IgD-negative memory B cell (primary cell): ENCODE results near the gene SPINDOC. TPM values are rescaled to one million over a fixed set of nuclear protein-coding genes. Genes with fewer than 3 reads are reported as not detected.
A peak's percentile ranks its signal among the peaks of the same experiment; 100 is the strongest.

Experiments used
- H3K27ac Mint-ChIP-seq, 3 donors: one replicate each; pipeline ENCODE4 v1.8.0; 2020 to 2022; ENCODE audit warnings: mild to moderate bottlenecking in 3 of 3, mixed read lengths in 3 of 3, moderate library complexity in 1 of 3
- H3K27me3 Mint-ChIP-seq: one replicate; pipeline ENCODE4 v1.8.0; 2021; ENCODE audit warnings: mixed read lengths
- H3K36me3 Mint-ChIP-seq: one replicate; pipeline ENCODE4 v1.8.0; 2020; ENCODE audit warnings: mild to moderate bottlenecking, mixed read lengths
- H3K4me1 Mint-ChIP-seq, 3 donors: one replicate each; pipeline ENCODE4 v1.8.0; 2020 to 2022; ENCODE audit warnings: mixed read lengths in 3 of 3, mild to moderate bottlenecking in 1 of 3
- H3K4me3 Mint-ChIP-seq, 4 donors: one replicate each; pipeline ENCODE4 v1.8.0; 2020 to 2022; ENCODE audit warnings: mild to moderate bottlenecking in 4 of 4, mixed read lengths in 4 of 4, moderate library complexity in 3 of 4
- H3K9me3 Mint-ChIP-seq, 3 donors: one replicate each; pipeline ENCODE4 v1.8.0; 2020 to 2021; ENCODE audit warnings: mixed read lengths in 3 of 3, mild to moderate bottlenecking in 1 of 3
- polyA plus RNA-seq: library from polyadenylated mRNA; unstranded; fragments of 300-500 nt; fragmentation: Illumina TruSeq; gene quantifications from one replicate; pipeline ENCODE4 v1.2.3, GENCODE V29; 2021

Gene SPINDOC
- polyA plus RNA-seq, 1 donor from 2014 or later: 0.94 TPM

DNA sequence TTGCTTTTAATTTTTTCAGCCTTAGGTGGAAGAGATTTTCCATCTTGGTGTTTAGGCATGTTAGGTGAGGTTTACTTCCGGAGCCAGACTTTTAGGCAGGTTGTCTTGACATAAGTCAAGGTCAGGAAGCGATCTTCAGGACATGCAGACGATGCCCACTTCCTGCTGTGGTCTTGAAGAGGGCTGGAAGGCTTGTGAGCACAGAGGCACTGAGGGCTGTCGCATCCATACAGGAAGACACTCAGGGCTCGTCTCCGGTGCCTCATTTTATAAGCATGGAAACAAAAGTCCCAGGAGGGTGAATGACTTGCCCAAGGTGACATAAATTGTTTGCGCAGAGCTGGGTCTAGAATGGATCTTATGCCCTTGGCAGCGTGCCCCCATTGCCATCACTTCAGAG lies 56.4 kb downstream of the SPINDOC start:
- peak overlapping the region in 2 of 4 donors; percentile 23 to 63 for H3K4me3 Mint-ChIP-seq
- peak overlapping the region in 2 of 3 donors; percentile 53 to 76 for H3K27ac Mint-ChIP-seq
- peaks cover 43 to 58% (median 54%) of the 10 kb centered on the region in 3 donors for H3K4me1 Mint-ChIP-seq
- H3K27me3 Mint-ChIP-seq: no peaks in the 10 kb centered on the region
- peaks cover 2% of the 10 kb centered on the region for H3K36me3 Mint-ChIP-seq
- no peaks in the 10 kb centered on the region for H3K9me3 Mint-ChIP-seq

DNA sequence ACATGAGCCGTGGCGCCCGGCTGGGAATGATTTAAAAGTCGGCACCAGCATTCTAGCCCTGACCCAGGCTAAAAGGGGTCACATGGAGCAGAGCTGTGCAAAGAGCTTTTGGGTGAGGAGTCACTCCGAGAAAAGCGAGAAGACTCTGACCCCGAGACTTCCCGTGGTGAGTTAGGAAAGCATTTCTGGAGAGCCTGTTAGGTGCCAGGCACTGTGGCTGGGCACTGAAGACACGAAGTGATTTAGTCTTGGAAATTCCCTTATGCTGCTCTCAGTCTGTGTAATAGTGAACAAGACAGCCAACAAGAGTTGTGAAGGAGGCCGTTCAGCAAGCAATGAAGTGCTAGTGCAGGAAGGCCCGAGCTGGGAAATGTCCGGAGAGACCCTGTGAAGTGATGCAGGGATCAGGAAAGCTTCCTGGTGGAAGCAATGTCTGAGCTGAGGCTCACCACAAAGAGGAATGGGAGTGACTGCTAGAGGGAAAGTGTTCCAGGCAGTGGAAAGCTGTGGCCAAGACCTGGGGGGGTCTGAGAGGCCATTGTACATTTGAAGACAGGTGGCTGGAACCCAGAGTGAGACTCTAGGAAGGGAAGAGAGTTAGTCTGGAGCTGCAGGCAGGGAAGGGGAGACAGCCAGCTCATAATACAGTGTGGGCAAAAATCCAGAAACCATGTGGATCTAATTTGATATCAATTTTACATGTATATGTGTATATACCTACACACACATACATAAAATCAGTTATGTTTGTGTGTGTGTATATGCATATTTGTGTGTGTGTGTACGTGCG lies 57.3 kb downstream of the SPINDOC start:
- Mint-ChIP-seq H3K27ac (peak overlapping the region in 1 of 3 donors; percentile 1), H3K9me3 (no peaks in the 10 kb centered on the region), H3K27me3 (no peaks in the 10 kb centered on the region), H3K4me1 (peaks cover 45 to 56% (median 54%) of the 10 kb centered on the region in 3 donors), H3K36me3 (peaks cover 2% of the 10 kb centered on the region), H3K4me3 (peak overlapping the region in 2 of 4 donors; percentile 12 to 32)

DNA sequence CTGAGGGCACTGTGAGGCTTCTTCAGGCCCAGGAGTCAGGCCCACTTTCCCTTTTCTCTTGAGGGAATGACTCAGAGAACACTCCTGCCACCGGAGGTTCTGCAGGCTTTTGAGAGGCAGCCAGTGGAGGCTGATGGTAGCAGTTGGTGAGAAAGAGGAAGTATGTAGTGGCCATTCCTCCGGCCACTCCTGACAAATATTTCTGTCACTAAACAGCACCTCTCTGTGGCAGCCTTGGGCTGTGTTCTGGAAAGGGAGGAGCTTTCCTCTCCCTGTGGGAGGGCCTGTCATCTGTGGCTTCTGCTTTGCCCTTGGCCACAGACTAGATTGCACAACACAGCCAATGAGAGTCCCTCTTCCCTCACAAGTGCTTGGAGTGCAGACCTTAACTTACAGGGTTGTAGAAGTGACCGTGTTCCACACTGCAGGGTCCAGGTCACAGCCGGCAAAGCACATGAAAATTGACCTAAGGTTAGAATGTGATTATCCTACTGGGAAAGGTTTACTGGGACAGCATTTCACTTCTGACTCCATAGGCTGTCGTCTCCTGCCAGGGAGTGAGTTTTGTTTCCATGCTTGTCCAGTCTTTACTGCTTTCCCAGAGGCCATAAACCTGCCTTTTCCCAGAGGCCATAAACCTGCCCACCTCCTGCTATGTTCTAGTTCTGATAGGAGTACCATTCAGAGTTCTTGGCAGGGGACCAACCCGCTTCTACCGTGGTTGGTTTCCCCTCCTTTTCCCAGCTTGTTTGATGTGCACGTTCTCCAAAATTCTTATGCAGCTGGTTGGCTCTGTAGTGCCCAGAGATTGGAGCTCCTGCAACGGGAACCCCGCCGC lies 58.9 kb downstream of the SPINDOC start:
- Mint-ChIP-seq H3K4me1 (peaks cover 37 to 45% (median 41%) of the 10 kb centered on the region in 3 donors), H3K9me3 (no peaks in the 10 kb centered on the region), H3K27me3 (no peaks in the 10 kb centered on the region), H3K36me3 (peaks cover 2% of the 10 kb centered on the region), H3K4me3 (peak overlapping the region in 2 of 4 donors; percentile 5 to 60), H3K27ac (no peak overlapping the region)

DNA sequence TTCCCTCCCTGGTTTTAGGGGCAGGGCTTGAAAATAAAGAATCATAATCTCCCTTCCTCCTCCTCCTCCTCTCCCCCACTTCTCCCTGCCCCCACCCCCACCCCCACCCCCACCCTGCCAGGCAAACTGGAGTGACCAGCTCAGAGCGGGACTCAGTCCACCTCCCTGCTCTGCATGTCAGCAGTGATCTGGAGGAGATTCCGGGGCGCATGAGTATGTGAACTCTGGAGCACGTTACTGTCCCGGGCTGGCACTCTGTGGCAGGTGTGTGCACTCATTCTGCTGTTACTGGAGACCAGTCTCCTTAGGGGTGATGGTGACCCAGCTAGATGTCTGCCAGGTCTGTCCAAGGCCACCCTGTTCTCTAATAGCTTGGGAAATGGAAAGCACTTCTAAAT lies 59.5 kb downstream of the SPINDOC start:
- Mint-ChIP-seq H3K27me3 (no peaks in the 10 kb centered on the region), H3K36me3 (peaks cover 2% of the 10 kb centered on the region), H3K27ac (peak overlapping the region in 2 of 3 donors; percentile 21 to 71), H3K4me1 (peaks cover 36 to 41% (median 37%) of the 10 kb centered on the region in 3 donors), H3K4me3 (peak overlapping the region in 2 of 4 donors; percentile 9 to 43), H3K9me3 (no peaks in the 10 kb centered on the region)

DNA sequence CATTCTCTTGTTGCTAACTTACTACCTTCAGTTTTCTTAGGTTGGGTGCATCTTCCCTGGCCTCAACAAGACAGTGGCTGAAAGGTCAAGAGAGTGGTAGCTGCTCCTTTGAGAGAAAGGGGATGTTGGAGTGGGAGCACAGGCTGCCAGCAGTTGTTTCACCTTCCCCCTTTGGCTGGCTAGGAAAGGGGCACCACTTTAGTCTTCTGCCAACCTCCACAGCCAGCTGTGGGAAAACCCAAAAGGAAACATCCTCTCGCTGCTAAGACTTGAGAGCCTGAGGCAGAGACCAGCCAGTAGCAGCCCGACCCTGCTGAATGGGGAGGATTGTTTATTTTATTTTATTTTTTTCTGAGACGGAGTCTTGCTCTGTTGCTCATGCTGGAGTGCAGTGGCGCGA lies 60.1 kb downstream of the SPINDOC start:
- Mint-ChIP-seq H3K4me1 (peaks cover 33 to 43% (median 38%) of the 10 kb centered on the region in 3 donors), H3K36me3 (peaks cover under 1% of the 10 kb centered on the region), H3K9me3 (no peaks in the 10 kb centered on the region), H3K27me3 (no peaks in the 10 kb centered on the region), H3K4me3 (peak overlapping the region in 1 of 4 donors; percentile 9), H3K27ac (peak overlapping the region in 2 of 3 donors; percentile 21 to 71)

DNA sequence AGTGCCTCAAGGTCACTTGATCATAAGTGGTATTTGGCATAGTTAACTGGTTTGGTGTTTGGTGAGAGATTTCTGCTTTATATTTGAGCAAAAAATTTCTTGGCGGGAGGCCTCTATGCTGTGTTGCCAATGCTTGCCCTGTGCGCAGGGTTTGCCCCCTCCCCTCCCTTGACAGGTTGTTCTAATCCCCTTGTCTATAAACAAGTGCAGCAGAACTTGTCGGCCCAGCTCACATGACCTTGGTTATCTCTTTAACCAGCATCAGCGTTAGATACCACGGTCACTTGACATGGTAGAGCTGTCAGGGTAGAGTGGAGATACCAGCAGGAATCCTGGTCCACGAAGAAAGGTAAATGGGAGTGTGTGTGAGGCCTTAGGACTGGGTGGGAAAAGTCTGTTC lies 61.3 kb downstream of the SPINDOC start:
- Mint-ChIP-seq H3K4me3 (no peak overlapping the region), H3K36me3 (no peaks in the 10 kb centered on the region), H3K9me3 (no peaks in the 10 kb centered on the region), H3K4me1 (peaks cover 26 to 34% (median 27%) of the 10 kb centered on the region in 3 donors), H3K27me3 (no peaks in the 10 kb centered on the region), H3K27ac (no peak overlapping the region)

DNA sequence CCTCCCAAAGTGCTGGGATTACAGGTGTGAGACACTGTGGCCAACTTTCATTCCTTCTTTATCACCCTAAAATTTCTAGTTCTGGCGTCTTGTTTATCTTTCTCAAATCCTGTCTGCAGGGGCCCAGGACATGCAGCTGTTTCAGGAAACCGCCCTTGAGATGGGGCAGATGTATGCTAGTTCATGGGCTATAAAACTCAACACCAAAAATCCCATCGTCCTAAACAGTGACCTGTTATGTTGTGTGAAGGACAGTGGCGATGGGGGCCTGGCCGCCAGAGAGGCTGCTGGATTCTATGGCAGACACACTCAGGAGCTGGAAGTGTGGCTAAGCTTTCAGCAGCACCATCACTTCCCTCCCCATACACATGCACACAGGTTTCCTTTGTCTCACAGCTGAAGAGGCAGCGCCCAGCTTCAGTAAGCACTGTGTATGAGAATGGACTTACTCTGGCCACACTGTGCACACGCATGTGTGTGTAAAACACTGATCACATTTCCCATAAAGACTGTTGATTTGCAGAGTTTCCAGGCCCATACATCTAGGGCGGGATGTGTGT lies 62.3 kb downstream of the SPINDOC start:
- Mint-ChIP-seq H3K27me3 (no peaks in the 10 kb centered on the region), H3K4me3 (no peak overlapping the region), H3K4me1 (peaks cover 21 to 31% (median 23%) of the 10 kb centered on the region in 3 donors), H3K9me3 (no peaks in the 10 kb centered on the region), H3K36me3 (no peaks in the 10 kb centered on the region), H3K27ac (no peak overlapping the region)

DNA sequence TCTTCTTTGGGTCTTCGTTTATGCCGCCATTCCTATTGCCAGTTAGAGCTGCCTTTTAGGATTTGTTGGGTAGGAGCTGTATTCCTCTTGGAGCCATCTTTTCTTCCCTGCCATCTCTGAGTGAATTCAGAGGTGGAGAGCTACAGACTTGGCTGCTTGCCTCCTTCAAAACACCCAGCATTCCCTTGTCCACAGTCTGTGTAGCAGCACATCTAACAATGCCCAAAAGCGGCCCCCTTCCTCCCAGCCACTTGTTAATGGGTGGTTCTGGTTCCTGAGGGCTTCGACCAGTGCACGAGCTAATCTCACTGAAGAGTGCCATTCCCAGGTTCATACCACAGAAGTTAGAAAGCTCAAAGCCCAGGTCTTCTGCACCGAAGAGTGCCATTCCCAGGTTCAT lies 63.4 kb downstream of the SPINDOC start:
- Mint-ChIP-seq H3K27ac (peak overlapping the region in 1 of 3 donors; percentile 39), H3K36me3 (peaks cover 1% of the 10 kb centered on the region), H3K27me3 (no peaks in the 10 kb centered on the region), H3K4me3 (no peak overlapping the region), H3K4me1 (peaks cover 17 to 30% (median 22%) of the 10 kb centered on the region in 3 donors), H3K9me3 (no peaks in the 10 kb centered on the region)

Other genes starting within 250 kb of the SPINDOC start
- gene PLAAT3, start 199.0 kb upstream of the SPINDOC start, polyA plus RNA-seq: 6.5 TPM
- 16.2 TPM for gene ATL3, start 142.1 kb upstream of the SPINDOC start, polyA plus RNA-seq
- gene RTN3, start 132.0 kb upstream of the SPINDOC start, polyA plus RNA-seq: 27.1 TPM
- 0.39 TPM for gene ZFTA, start 44.7 kb upstream of the SPINDOC start, polyA plus RNA-seq
- gene MARK2, start 25.7 kb downstream of the SPINDOC start, polyA plus RNA-seq: 50.8 TPM
- not detected for gene RCOR2, start 103.7 kb downstream of the SPINDOC start, polyA plus RNA-seq
- 13.9 TPM for gene NAA40, start 125.5 kb downstream of the SPINDOC start, polyA plus RNA-seq
- 298 TPM for gene COX8A, start 161.2 kb downstream of the SPINDOC start, polyA plus RNA-seq
- 117 TPM for gene OTUB1, start 173.0 kb downstream of the SPINDOC start, polyA plus RNA-seq
- not detected for gene FLRT1, start 222.5 kb downstream of the SPINDOC start, polyA plus RNA-seq